HG02610 (cell line): ENCODE measurements around the gene IDUA.

Experiments
- ATAC-seq: cut with Tn5 transposase; IDR thresholded peaks from one replicate; pipeline ENCODE4 v1.9.1; 2021; ENCODE audit warnings: mild to moderate bottlenecking, moderate library complexity; ENCODE audit not compliant: unreplicated experiment

IDUA gene

DNA sequence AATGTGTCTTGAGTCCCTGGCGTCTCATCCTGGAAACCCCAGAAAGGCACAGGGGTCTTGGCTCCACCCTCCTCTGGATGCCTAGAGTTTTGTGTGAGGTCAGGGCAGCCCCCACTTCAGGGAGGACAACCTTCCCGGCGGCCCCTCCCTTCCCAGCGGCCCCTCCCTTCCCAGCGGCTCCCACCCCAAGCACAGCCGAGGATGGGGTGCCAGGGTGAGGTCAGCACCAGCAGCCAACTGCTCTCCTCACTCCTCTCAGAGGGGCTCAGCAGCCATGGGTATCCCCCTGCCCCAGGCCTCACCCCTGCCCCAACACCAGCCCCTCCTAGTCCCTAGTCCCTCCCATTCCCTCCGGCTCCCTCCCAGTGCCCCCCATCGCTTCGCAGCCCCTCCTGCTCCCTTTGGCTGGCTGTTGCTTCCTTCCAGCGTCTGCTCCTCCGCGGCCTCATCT is 30.9 kb upstream of the IDUA start:
- ATAC-seq: no peak

DNA sequence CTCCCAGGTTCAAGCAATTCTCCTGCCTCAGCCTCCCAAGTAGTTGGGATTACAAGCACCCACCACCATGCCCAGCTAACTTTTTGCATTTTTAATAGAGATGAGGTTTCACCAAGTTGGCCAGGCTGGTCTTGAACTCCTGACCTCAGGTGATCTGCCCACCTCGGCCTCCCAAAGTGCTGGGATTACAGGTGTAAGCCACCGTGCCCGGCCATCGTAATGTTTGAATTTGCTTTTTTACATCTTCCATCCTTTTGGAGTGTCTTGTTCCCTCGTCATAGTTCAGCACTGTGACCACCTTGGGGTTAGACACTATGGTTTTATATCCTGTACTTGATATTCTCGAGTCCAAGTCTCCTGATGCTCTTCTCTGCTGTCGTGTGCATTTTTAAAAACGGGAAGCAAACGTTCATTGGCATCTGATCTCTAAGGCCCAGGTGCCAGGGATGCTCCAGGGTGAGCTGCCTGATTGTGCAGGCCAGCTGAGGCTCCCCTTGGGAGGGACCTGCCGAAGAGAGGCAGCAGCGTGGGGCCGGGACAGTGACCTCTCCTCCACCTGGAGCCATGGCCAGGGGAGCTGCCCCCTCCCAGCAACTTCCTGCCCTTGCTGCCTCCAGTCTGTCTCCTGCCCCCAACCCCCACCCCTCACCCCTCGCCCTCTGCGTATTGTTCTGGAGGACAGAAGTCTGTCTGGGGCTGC is 30.2 kb upstream of the IDUA start:
- no peak for ATAC-seq

DNA sequence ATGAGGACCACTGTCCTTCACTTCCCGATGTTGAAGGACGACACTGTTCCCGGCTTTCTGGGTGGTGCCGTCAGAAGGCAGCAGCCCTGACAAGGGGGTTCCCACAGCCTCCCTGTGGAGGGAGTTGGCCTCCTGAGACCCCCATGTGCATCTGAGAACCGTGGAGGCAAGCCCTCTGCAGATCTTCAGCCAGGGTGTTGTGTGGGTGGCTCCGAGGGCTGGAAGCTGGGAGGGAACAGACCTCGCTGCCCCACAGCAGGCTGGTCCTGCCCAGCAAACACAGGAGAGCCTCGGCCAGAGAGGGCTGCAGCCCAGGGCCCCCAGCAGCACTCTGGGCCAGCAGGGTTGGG is 29.6 kb upstream of the IDUA start:
- no peak for ATAC-seq

GRCh38 chr4:957581-958313 is 29.1 kb upstream of the IDUA start:
- no peak for ATAC-seq

DNA sequence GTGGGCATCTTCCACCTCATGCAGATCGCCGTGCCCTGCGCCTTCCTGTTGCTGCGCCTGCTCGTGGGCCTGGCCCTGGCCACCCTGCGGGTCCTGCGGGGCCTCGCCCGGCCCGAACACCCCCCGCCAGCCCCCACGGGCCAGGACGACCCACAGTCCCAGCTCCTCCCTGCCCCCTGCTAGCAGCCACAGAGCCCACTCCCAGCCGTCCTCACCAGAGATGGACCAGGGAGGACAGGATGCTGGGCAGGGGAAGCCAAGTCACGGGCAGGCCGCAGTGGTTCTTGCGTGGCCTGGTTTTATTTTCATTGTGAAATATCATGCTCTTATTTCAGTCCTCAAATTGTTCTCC is 28.6 kb upstream of the IDUA start:
- ATAC-seq: no peak

GRCh38 chr4:958696-959337 is 28.0 kb upstream of the IDUA start:
- no peak for ATAC-seq

GRCh38 chr4:959338-960139 is 27.3 kb upstream of the IDUA start:
- ATAC-seq: no peak

- ATAC-seq: no peak
Measured at GRCh38 chr4:960140-960635, 26.7 kb upstream of the IDUA start.

- ATAC-seq: no peak
Measured at GRCh38 chr4:960636-961350, 26.1 kb upstream of the IDUA start.

- ATAC-seq: no peak
Measured at GRCh38 chr4:961351-962230, 25.3 kb upstream of the IDUA start.

DNA sequence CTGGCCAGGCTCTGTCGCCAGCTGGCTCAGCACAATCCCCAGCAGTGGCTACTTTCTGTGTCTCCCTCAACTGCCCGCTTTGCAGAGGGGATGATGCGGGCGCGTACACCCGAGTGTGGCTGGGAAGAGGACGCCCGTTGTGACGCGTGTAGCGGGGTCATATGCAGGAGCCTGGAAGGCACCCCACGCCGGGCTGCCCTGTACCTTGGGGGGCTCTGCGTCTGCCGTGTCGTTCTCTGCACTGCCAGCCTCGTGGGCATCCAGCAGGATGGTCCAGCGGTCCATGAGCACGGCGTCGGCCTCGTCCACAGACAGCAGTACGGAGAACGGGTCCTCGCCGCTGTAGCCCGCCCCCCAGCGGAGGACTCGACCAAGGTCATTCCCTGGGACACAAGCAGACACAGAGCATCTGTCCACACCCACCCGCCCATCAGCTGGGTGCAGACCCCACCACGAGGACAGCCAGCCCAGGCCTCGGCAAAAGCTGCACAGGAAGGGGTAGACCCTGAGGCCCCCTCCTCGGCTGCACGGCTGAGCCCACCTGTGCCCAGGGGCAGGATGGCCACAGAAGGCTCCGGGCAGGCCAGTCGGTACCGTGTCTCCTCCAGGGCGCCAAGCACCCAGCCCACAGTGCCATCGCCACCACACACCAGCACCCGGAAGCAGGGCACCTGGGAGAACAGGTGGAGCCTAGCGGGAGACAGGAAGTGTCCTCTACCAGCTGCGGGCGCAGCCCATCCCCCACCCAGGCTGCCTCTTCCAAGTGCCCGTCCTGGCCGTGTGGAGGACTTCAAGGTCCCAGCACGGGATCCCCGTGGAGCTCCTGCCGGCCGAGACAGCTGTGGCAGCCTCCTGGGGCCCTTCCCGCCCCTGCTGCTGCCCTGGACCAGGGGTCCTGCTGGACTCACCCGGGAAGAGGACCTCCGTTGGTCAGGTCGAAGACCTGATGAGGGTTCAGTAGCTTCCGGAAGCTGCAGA is 24.3 kb upstream of the IDUA start:
- ATAC-seq: no peak

- no peak for ATAC-seq
Measured at GRCh38 chr4:963276-964225, 23.3 kb upstream of the IDUA start.

DNA sequence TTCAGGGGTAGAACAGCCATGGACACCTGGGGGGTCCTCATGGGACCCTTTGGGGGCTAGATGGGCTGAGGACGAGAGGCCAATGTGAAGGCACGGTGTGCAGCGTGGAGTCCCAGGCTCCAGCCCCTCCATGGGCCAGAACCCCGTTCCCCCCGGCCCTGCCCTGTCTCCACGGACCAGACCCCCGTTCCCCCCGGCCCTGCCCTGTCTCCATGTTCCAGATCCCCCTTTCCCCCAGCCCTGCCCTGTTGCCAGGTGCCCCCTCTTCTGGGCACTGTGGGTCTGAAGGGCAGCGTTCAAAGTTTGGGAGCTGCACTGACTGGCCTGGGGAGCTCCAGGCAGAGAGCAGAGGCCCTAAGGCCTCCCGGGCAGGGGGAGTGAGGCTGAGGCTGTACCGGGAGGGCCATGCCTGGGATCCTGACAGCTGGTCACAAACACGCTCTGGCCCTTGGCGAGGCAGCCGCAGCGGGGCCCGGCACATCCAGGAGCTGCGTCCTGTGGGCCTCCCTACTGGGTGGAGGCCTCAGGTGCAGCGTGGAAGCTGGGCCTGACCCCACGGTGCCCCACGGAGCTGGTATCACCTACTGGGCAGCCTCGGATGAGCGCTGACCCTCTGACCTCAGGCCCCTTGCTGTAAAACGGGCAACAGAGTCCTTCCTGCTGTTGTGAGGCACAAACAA is 22.4 kb upstream of the IDUA start:
- ATAC-seq: no peak

- no peak for ATAC-seq
Measured at GRCh38 chr4:965048-965765, 21.6 kb upstream of the IDUA start.

DNA sequence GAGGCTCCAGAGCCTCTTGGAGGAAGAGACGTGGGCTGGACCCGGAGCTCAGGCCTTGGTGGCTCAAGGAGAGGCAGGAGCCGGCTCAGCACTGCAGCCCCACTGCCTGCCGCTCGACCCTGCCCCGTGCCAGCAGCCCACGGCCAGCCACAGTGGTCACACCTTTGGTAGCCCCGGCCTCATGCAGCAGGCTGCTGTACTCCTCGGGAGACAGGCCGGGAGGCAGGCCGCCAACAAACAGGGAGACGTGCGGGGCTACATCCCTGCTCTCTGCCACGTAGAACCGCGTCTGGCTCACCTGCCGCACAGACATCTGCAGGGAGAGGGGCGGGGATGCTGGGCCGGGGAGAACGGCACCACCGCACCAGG is 21.1 kb upstream of the IDUA start:
- ATAC-seq: no peak
